ENCODE results near the gene ZNF283. TPM values are rescaled to one million over a fixed set of nuclear protein-coding genes. Genes with fewer than 3 reads are reported as not detected.
"Not testable (repeated sequence)": the region's sequence is repeated elsewhere in the genome, so short reads cannot be mapped to it uniquely, and the experiment has no call there.

The ZNF283 gene
- total and polyA plus RNA-seq, 12 donors, result 1.7 to 16.9 (median 11.7) TPM

DNA sequence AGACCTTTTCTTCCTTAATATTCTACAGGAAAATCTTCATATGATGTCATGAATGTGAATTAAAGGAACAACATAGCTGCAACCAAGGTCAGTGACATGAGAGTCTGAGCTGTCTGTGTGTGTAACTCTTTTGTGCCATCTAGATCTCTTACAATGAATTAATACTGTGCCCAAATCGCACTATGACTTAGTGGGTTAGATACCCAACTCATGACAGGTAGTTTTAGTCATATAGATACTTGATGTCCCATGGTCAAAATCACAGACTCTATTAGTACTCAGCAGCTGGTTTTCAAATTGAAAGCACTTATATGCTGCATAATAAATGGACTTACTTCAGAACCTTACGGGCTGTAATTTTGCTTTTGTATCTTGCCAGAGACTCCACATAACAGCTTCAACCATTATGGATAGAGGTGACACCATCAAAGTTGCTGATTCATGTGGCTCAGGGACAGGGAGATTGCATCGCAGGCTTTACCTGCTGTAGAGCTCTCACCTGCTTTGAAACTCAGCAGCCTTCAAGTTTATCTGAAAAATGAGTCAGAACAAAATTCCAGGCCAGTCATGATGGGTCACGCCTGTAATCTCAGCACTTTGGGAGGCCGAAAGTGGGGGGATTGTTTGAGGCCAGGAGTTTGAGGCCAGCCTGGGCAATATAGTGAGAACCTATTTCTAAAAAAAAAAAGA lies 12.3 kb upstream of the ZNF283 start:
- TF ChIP-seq, protein P1, sequence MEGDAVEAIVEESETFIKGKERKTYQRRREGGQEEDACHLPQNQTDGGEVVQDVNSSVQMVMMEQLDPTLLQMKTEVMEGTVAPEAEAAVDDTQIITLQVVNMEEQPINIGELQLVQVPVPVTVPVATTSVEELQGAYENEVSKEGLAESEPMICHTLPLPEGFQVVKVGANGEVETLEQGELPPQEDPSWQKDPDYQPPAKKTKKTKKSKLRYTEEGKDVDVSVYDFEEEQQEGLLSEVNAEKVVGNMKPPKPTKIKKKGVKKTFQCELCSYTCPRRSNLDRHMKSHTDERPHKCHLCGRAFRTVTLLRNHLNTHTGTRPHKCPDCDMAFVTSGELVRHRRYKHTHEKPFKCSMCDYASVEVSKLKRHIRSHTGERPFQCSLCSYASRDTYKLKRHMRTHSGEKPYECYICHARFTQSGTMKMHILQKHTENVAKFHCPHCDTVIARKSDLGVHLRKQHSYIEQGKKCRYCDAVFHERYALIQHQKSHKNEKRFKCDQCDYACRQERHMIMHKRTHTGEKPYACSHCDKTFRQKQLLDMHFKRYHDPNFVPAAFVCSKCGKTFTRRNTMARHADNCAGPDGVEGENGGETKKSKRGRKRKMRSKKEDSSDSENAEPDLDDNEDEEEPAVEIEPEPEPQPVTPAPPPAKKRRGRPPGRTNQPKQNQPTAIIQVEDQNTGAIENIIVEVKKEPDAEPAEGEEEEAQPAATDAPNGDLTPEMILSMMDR (IDR thresholded peaks at IDR 0.05), result no peak
- WGBS, 2 donors, result 78 to 82% methylated on average over 5 of the region's 5 CpGs
- DNase-seq (no peak), ATAC-seq (no peak)
- no peaks in the 10 kb centered on the region for H3K9me3 ChIP-seq
- H3K36me3 ChIP-seq, result no peaks in the 10 kb centered on the region
- no peak overlapping the region for H3K4me3 ChIP-seq
- peaks cover 0 to 12% (median 0%) of the 10 kb centered on the region in 7 donors for H3K27me3 ChIP-seq
- H3K4me1 ChIP-seq, result peaks cover 0 to under 1% (median 0%) of the 10 kb centered on the region in 9 donors
- intact Hi-C loops (cut with DNase I), result no loop called here
- H3K27ac ChIP-seq, result no peak overlapping the region

DNA sequence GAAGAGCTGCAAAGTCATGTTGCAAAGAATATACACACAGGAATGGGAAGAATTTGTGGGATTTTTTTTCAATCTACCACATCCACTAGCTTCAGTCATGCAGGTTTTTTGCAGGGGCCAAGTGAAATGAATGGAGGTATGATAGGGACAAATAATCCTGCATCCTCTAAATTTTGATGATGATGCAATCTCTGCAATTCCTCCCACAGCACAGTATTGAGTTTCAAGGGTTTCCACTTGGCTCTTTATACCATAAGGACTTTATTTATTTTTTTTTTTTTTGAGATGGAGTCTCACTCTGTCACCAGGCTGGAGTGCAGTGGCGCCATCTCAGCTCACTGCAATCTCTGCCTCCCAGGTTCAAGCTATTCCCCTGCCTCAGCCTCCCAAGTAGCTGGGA lies 9.7 kb upstream of the ZNF283 start:
- ATAC-seq; DNase-seq; H3K4me3 ChIP-seq; H3K9me3 ChIP-seq; intact Hi-C loops (cut with DNase I); H3K36me3 ChIP-seq; H3K27ac ChIP-seq: not testable (repeated sequence)
- Histone ChIP-seq H3K27me3 (peaks cover 0 to 38% (median 0%) of the 10 kb centered on the region in 7 donors), H3K4me1 (peaks cover 0 to 10% (median 6%) of the 10 kb centered on the region in 9 donors)
- WGBS, 2 donors, result 83 to 92% methylated on average over 1 of the region's 1 CpG

DNA sequence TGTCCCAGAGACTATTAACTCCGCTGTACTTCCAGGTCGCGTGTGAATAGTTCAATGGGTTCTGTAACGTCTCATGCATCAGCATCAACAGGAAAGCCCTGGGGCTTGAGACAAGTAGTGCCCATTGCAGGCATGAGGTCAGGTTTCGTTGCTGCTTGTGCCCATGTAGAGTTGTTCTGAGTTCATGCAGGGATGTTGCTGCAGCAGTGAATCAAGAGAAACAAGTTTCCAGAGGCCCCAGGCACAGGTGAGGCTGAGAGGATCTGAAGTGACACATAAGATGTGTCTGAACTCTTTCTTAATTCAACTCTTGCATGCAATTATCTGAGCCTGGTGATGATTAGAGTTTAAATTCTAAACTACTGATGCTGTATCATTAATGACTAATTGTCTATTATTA lies 8.6 kb upstream of the ZNF283 start:
- intact Hi-C loops (cut with DNase I), result no loop called here
- DNase-seq (no peak), ATAC-seq (no peak)
- Histone ChIP-seq H3K9me3 (no peaks in the 10 kb centered on the region), H3K4me3 (no peak overlapping the region), H3K27me3 (peaks cover 0 to 49% (median 0%) of the 10 kb centered on the region in 7 donors), H3K4me1 (peaks cover 0 to 10% (median 6%) of the 10 kb centered on the region in 9 donors), H3K27ac (no peak overlapping the region), H3K36me3 (no peaks in the 10 kb centered on the region)
- TF ChIP-seq, protein P1 (IDR thresholded peaks at IDR 0.05), result no peak
- WGBS, 2 donors, result 81 to 82% methylated on average over 5 of the region's 5 CpGs

DNA sequence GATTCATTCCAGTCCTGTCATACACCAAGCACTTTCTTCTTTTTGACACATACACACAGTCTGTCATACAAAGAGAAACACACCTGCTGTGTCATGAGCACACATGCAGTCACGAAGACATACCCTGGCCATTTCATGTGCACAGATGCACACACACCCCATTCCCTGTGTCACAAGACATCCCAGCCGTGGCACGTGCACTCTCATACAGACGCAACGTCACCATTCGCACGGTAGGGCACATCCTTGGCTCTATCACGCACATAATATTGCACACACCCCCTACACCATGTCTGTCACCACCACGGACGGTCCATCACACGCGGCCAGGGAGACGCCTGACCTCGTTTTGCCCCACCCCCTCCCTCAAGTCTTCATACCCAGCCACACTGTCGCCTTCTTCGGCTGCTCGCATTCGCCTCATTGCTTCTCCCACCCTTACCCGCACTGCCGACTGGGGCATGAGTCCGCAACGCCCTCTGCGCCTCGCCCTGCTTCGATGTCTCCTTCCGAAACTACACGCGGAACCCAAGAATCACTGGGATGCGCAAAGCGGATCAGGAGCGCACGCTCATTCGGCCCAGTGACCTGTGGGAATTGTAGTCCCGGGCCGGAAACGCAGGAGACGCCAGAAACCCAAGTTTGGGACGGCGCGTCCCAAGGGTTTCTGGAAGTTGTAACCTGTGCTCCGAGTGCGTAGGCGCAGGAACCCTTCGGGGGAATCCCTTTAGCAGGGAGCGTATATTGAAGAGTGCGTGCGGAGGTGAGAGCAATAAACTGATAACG lies 6.8 kb upstream of the ZNF283 start:
- H3K36me3 ChIP-seq, result no peaks in the 10 kb centered on the region

More for the DNA sequence above, 6.8 kb upstream of the ZNF283 start:
- Histone ChIP-seq H3K4me1 (peaks cover 0 to 10% (median 6%) of the 10 kb centered on the region in 9 donors), H3K27me3 (peaks cover 0 to 61% (median 0%) of the 10 kb centered on the region in 7 donors), H3K27ac (no peak overlapping the region), H3K9me3 (no peaks in the 10 kb centered on the region), H3K4me3 (peak overlapping the region; percentile 19 to 59 (median 48))
- intact Hi-C loops (cut with DNase I), result loop anchor here in 1 of 10 donors (10.0 kb wide), 1 partner anchor 85 kb away; no protein-coding TSS in a partner anchor
- TF ChIP-seq, protein P1 (IDR thresholded peaks at IDR 0.05), result no peak
- 10 to 11% methylated on average over 48 of the region's 48 CpGs for WGBS, 2 donors
- ATAC-seq (peak; percentile 38 to 92 (median 85)), DNase-seq (peak; percentile 52)
